ENCODE measurements around the gene STXBP1.
A peak's percentile ranks its signal among the peaks of the same experiment; 100 is the strongest.

STXBP1 gene

GRCh38 chr9:127611899-127612790 is at the start of gene STXBP1:
Gene STXBP1 (plus strand): TSS chr9:127612277. CDS start chr9:127612404, 127 bp downstream.
- TF ChIP-seq CTCF (IDR thresholded peaks at IDR 0.05; ENCODE audit: low read depth, low read length), result peak; percentile 12
- DNase-seq (ENCODE audit: extremely low read depth, low read depth), result no peak

- no peak for DNase-seq (ENCODE audit: extremely low read depth, low read depth)
- TF ChIP-seq CTCF (IDR thresholded peaks at IDR 0.05; ENCODE audit: low read depth, low read length), result no peak
These were observed 49.7 kb upstream of the STXBP1 start for GRCh38 chr9:127562279-127562796.

- no peak for DNase-seq (ENCODE audit: extremely low read depth, low read depth)
- TF ChIP-seq CTCF (IDR thresholded peaks at IDR 0.05; ENCODE audit: low read depth, low read length), result no peak
These were observed 49.2 kb upstream of the STXBP1 start for GRCh38 chr9:127562841-127563401.

- DNase-seq (ENCODE audit: extremely low read depth, low read depth), result no peak
- TF ChIP-seq CTCF (IDR thresholded peaks at IDR 0.05; ENCODE audit: low read depth, low read length), result no peak
These were observed 48.5 kb upstream of the STXBP1 start for GRCh38 chr9:127563579-127563978.

GRCh38 chr9:127565231-127565630 is 46.8 kb upstream of the STXBP1 start:
- no peak for DNase-seq (ENCODE audit: extremely low read depth, low read depth)
- TF ChIP-seq CTCF (IDR thresholded peaks at IDR 0.05; ENCODE audit: low read depth, low read length), result no peak

- no peak for DNase-seq (ENCODE audit: extremely low read depth, low read depth)
- no peak for TF ChIP-seq CTCF (IDR thresholded peaks at IDR 0.05; ENCODE audit: low read depth, low read length)
These were observed 45.6 kb upstream of the STXBP1 start for GRCh38 chr9:127566351-127567001.
